DOHH2 (cell line): ENCODE measurements around the gene C11orf68.

ENCODE experiments used
- H3F3A ChIP-seq: fragments of 200-600 bp; sonication (generic), shearing (Covaris generic); 2 replicates; pipeline ENCODE4 v1.6.0; 2016; ENCODE audit warnings: antibody characterized with exemption, mild to moderate bottlenecking; ENCODE audit not compliant: control insufficient read depth, insufficient read depth
- H3K27ac ChIP-seq: fragments of 200-600 bp; sonication (generic); 2 replicates; pipeline ENCODE4 v1.5.1; 2014; ENCODE audit warnings: low read depth, mild to moderate bottlenecking, low read length, moderate library complexity
- H3K27me3 ChIP-seq: fragments of 200-600 bp; sonication (generic); 2 replicates; pipeline ENCODE4 v1.6.1; 2014; ENCODE audit warnings: mild to moderate bottlenecking, low read length, mixed read lengths; ENCODE audit not compliant: control insufficient read depth
- H3K36me3 ChIP-seq: fragments of 200-600 bp; sonication (generic); 2 replicates; pipeline ENCODE4 v1.6.1; 2014; ENCODE audit warnings: mild to moderate bottlenecking, low read length, moderate library complexity, mixed read lengths; ENCODE audit not compliant: control insufficient read depth
- H3K4me1 ChIP-seq: fragments of 200-600 bp; sonication (generic); 2 replicates; pipeline ENCODE4 v1.6.1; 2014; ENCODE audit warnings: mild to moderate bottlenecking, low read length, mixed read lengths; ENCODE audit not compliant: control insufficient read depth
- H3K4me2 ChIP-seq: fragments of 200-600 bp; sonication (generic); 2 replicates; pipeline ENCODE4 v1.6.0; 2014; ENCODE audit warnings: mild to moderate bottlenecking, low read length, moderate library complexity
- H3K4me3 ChIP-seq: fragments of 200-600 bp; sonication (generic); 2 replicates; pipeline ENCODE4 v1.5.1; 2014; ENCODE audit warnings: mild to moderate bottlenecking, low read length, mixed read lengths
- H3K79me2 ChIP-seq: fragments of 200-600 bp; sonication (generic); 2 replicates; pipeline ENCODE4 v1.6.1; 2014; ENCODE audit warnings: mild to moderate bottlenecking, low read length, mixed read lengths; ENCODE audit not compliant: control insufficient read depth
- H3K9me2 ChIP-seq: fragments of 200-600 bp; sonication (generic); replicated peaks from 2 replicates; pipeline ENCODE4 v1.6.1; 2014; ENCODE audit warnings: mild to moderate bottlenecking, low read length, mixed read lengths; ENCODE audit not compliant: control insufficient read depth
- H3K9me3 ChIP-seq: fragments of 200-600 bp; sonication (generic); 2 replicates; pipeline ENCODE4 v1.6.1; 2014; ENCODE audit warnings: antibody characterized with exemption, low read length, mixed read lengths; ENCODE audit not compliant: control insufficient read depth, insufficient read depth
- H4K20me1 ChIP-seq: fragments of 200-600 bp; sonication (generic); 2 replicates; pipeline ENCODE4 v1.6.0; 2014; ENCODE audit warnings: low read depth, mild to moderate bottlenecking, antibody characterized with exemption, low read length, moderate library complexity; ENCODE audit not compliant: control insufficient read depth, insufficient read depth
- EZH2phosphoT487 ChIP-seq: fragments of 200-600 bp; sonication (generic); IDR thresholded peaks from 2 replicates; pipeline ENCODE4 v1.6.1; 2017; ENCODE audit warnings: borderline replicate concordance, mild to moderate bottlenecking, antibody characterized with exemption, low read length, moderate library complexity, mixed read lengths
- TF ChIP-seq, protein P1 (sequence below): fragments of 200-600 bp; sonication (generic); IDR thresholded peaks from one replicate; pipeline ENCODE4 v1.5.1; 2014; ENCODE audit warnings: antibody characterized with exemption, mild to moderate bottlenecking, low read depth, low read length; ENCODE audit not compliant: poor library complexity, severe bottlenecking

C11orf68 gene

GRCh38 chr11:65890324-65891218, 28.3 kb downstream of the C11orf68 start, which contains the start of gene CCDC85B:
CCDC85B (plus strand) TSS chr11:65890673; CDS start chr11:65890784, 111 bp downstream.
- Histone ChIP-seq H3K36me3 (peaks cover 31% of the 10 kb centered on the region), H3K4me3 (peak within 1 kb of the TSS; percentile 93), H3F3A (peaks cover 31% of the 10 kb centered on the region), H3K27me3 (no peaks in the 10 kb centered on the region), H3K9me3 (no peaks in the 10 kb centered on the region), H3K9me2 (no peaks in the 10 kb centered on the region), H3K27ac (peak within 1 kb of the TSS; percentile 88), H3K79me2 (peaks cover 44% of the 10 kb centered on the region), H3K4me2 (peak within 1 kb of the TSS; percentile 95), H4K20me1 (0 out of 2 replicates have a peak, but pooled peaks cover 3% of the 10 kb centered on the region), H3K4me1 (peaks cover 60% of the 10 kb centered on the region)
- TF ChIP-seq, protein P1, sequence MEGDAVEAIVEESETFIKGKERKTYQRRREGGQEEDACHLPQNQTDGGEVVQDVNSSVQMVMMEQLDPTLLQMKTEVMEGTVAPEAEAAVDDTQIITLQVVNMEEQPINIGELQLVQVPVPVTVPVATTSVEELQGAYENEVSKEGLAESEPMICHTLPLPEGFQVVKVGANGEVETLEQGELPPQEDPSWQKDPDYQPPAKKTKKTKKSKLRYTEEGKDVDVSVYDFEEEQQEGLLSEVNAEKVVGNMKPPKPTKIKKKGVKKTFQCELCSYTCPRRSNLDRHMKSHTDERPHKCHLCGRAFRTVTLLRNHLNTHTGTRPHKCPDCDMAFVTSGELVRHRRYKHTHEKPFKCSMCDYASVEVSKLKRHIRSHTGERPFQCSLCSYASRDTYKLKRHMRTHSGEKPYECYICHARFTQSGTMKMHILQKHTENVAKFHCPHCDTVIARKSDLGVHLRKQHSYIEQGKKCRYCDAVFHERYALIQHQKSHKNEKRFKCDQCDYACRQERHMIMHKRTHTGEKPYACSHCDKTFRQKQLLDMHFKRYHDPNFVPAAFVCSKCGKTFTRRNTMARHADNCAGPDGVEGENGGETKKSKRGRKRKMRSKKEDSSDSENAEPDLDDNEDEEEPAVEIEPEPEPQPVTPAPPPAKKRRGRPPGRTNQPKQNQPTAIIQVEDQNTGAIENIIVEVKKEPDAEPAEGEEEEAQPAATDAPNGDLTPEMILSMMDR, result peak; percentile 7
- no peak for TF ChIP-seq EZH2phosphoT487

DNA sequence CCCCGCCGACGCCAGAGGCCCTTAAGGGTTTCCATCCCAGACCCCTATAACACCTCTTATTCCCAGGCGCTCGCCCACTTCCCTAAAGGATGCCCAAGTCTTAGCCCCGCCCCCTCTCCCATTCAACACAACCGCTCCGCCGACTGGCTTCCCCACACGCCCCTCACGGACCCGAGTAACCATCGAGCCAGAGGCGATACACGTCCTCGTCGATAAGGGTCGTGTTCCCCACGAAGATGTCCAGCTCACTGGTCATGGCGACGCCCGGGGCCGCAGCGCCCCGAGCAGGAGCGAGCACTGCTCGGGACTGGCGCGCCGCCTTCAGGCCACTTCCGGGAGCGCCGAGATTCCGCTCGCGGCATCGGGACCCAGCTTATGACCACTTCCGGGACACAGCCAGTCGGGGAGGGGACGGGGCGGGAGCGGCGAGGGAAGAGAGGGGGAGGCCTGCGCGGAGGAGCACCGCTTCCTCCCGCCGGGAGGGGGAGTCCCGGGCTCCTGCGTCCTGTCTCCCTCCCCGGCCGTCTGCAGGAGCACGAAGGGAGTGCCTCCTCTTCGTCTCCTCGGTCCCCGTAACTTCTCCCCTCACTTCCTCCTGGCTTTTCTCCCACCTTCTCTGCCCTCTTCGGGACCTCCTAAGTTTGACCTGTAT, 30.6 kb downstream of the C11orf68 start, which contains the start of gene FIBP:
FIBP (minus strand) TSS at position 309 of the 652 bp plus-strand sequence; CDS start at position 256, 53 bp downstream.
- Histone ChIP-seq H3K9me3 (no peaks in the 10 kb centered on the region), H3F3A (peaks cover 24% of the 10 kb centered on the region), H3K79me2 (peaks cover 37% of the 10 kb centered on the region), H3K4me1 (peaks cover 62% of the 10 kb centered on the region), H3K4me2 (peak within 1 kb of the TSS; percentile 95), H3K4me3 (peak within 1 kb of the TSS; percentile 93), H3K36me3 (peaks cover 53% of the 10 kb centered on the region), H3K27me3 (no peaks in the 10 kb centered on the region), H4K20me1 (0 out of 2 replicates have a peak, but pooled peaks cover 3% of the 10 kb centered on the region), H3K27ac (peak within 1 kb of the TSS; percentile 88), H3K9me2 (no peaks in the 10 kb centered on the region)
- TF ChIP-seq, protein P1, result peak; percentile 83
- no peak for TF ChIP-seq EZH2phosphoT487

DNA sequence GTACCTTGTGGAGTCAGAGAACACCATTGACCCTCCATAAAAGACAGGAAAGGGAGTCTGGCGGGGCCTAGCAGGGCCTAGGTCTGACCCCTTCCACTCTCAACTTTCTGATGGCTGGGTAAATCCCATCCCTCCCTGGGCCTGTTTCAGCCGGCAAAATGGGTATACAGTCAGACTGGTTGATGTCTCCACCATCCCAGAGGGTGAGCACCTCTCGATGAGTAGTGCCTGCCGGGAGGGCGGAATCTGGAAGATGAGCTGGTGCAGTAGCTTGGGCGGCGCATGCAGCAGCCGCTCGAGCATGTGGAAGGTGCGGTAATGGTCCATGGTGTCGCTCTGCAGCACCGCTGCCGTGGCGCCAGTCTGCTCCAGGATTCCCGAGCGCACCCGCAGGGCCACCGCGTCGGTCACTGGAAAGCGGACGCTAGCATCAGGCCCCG, 31.1 kb downstream of the C11orf68 start:
- Histone ChIP-seq H3K4me2 (peak overlapping the region; percentile 95), H3K9me3 (no peaks in the 10 kb centered on the region), H4K20me1 (0 out of 2 replicates have a peak, but pooled peaks cover 3% of the 10 kb centered on the region), H3K36me3 (peaks cover 58% of the 10 kb centered on the region), H3K27ac (peak overlapping the region; percentile 88; the same call in 1 of the 2 replicates), H3K9me2 (no peaks in the 10 kb centered on the region), H3K27me3 (no peaks in the 10 kb centered on the region), H3K4me1 (peaks cover 57% of the 10 kb centered on the region), H3K79me2 (peaks cover 33% of the 10 kb centered on the region), H3F3A (peaks cover 24% of the 10 kb centered on the region), H3K4me3 (peak overlapping the region; percentile 93)
- TF ChIP-seq, protein P1, result no peak
- no peak for TF ChIP-seq EZH2phosphoT487
